HepG2 (cell line): ENCODE data around the gene CPNE1. TPM values are rescaled to one million over a fixed set of nuclear protein-coding genes. Genes with fewer than 3 reads are reported as not detected.
A peak's percentile ranks its signal among the peaks of the same experiment; 100 is the strongest.

ENCODE experiments used
- ETV5 ChIP-seq: IDR thresholded peaks from 2 replicates; pipeline ENCODE4 v1.6.1; 2018; ENCODE audit warnings: missing biosample characterization, missing genetic modification reagents, inconsistent platforms, borderline replicate concordance
- FOXM1 ChIP-seq: sonication (generic); formaldehyde crosslinking; IDR thresholded peaks from 2 replicates; pipeline ENCODE4 v1.5.0; 2020; ENCODE audit warnings: missing genetic modification reagents
- JUNB ChIP-seq: sonication (generic); formaldehyde crosslinking; IDR thresholded peaks from 2 replicates; pipeline ENCODE4 v1.8.0; 2022; ENCODE audit warnings: missing genetic modification reagents, mild to moderate bottlenecking, borderline replicate concordance
- MAFK ChIP-seq, 2 experiments: IDR thresholded peaks in 1 of 2; conservative IDR thresholded peaks in 1 of 2; 2 replicates each; pipeline ENCODE4 v1.6.1; 2011; ENCODE audit warnings: improper control_type of control experiment in 2 of 2, low read length in 2 of 2
- MIXL1 ChIP-seq: IDR thresholded peaks from 2 replicates; pipeline ENCODE4 v1.6.1; 2016
- MYNN ChIP-seq: sonication (generic); formaldehyde crosslinking; IDR thresholded peaks from 2 replicates; pipeline ENCODE4 v1.4.0; 2020; ENCODE audit warnings: mild to moderate bottlenecking, low read depth, missing genetic modification reagents
- NFKB2 ChIP-seq: sonication (generic); formaldehyde crosslinking; IDR thresholded peaks from 2 replicates; pipeline ENCODE4 v1.4.0; 2020; ENCODE audit warnings: missing genetic modification reagents, borderline replicate concordance
- PAWR ChIP-seq: sonication (generic); formaldehyde crosslinking; IDR thresholded peaks from 2 replicates; pipeline ENCODE4 v1.4.0; 2020; ENCODE audit warnings: missing genetic modification reagents, mild to moderate bottlenecking, borderline replicate concordance
- SNAPC2 ChIP-seq: sonication (generic); formaldehyde crosslinking; IDR thresholded peaks from 2 replicates; pipeline ENCODE4 v1.8.1; 2022; ENCODE audit warnings: mild to moderate bottlenecking, missing genetic modification reagents
- SOX5 ChIP-seq: IDR thresholded peaks from 2 replicates; pipeline ENCODE4 v1.6.1; 2016; ENCODE audit warnings: borderline replicate concordance
- SPEN ChIP-seq: sonication (generic); formaldehyde crosslinking; IDR thresholded peaks from 2 replicates; pipeline ENCODE4 v1.5.1; 2020; ENCODE audit warnings: low read depth, mild to moderate bottlenecking, missing genetic modification reagents
- ZFP41 ChIP-seq: sonication (generic); formaldehyde crosslinking; IDR thresholded peaks from 2 replicates; pipeline ENCODE4 v1.4.0; 2020; ENCODE audit warnings: mild to moderate bottlenecking, missing genetic modification reagents, borderline replicate concordance
- ZNF121 ChIP-seq: sonication (generic); formaldehyde crosslinking; IDR thresholded peaks from 2 replicates; pipeline ENCODE4 v1.5.0; 2020; ENCODE audit warnings: mild to moderate bottlenecking, missing genetic modification reagents
- ZNF543 ChIP-seq: sonication (generic); formaldehyde crosslinking; IDR thresholded peaks from 2 replicates; pipeline ENCODE4 v1.4.0; 2020; ENCODE audit warnings: mild to moderate bottlenecking, missing genetic modification reagents
- ZNF549 ChIP-seq: sonication (generic); formaldehyde crosslinking; IDR thresholded peaks from 2 replicates; pipeline ENCODE4 v1.5.0; 2020; ENCODE audit warnings: missing genetic modification reagents
- ZNF564 ChIP-seq: sonication (generic); formaldehyde crosslinking; IDR thresholded peaks from 2 replicates; pipeline ENCODE4 v1.8.1; 2023; ENCODE audit warnings: mild to moderate bottlenecking, missing genetic modification reagents
- ZNF678 ChIP-seq: sonication (generic); formaldehyde crosslinking; IDR thresholded peaks from 2 replicates; pipeline ENCODE4 v1.4.0; 2020; ENCODE audit warnings: mild to moderate bottlenecking, missing genetic modification reagents
- ZNF737 ChIP-seq: sonication (generic); formaldehyde crosslinking; IDR thresholded peaks from 2 replicates; pipeline ENCODE4 v1.5.0; 2020; ENCODE audit warnings: missing genetic modification reagents, mild to moderate bottlenecking, borderline replicate concordance
- ZNF781 ChIP-seq: sonication (generic); formaldehyde crosslinking; IDR thresholded peaks from 2 replicates; pipeline ENCODE4 v1.5.1; 2020; ENCODE audit warnings: borderline replicate concordance, mild to moderate bottlenecking, missing genetic modification reagents; ENCODE audit errors: not compliant biosample characterization
- ZSCAN9 ChIP-seq: IDR thresholded peaks from 2 replicates; pipeline ENCODE4 v1.6.1; 2016; ENCODE audit warnings: borderline replicate concordance
- polyA plus RNA-seq, 8 experiments: library from polyadenylated mRNA; depleted of rRNA in 3 of 8; stranded (reverse) in 7 of 8; unstranded in 1 of 8; fragments of >200 nt; fragmentation: Illumina TruSeq in 4 of 8; extraction: Trizol in 4 of 8; gene quantifications; 2 replicates each; pipeline versions ENCODE4 v1.2.1 to v1.2.3, GENCODE V29; 2011 to 2016; ENCODE audit warnings: low read depth in 4 of 8, missing spikeins in 1 of 8, mixed read lengths in 1 of 8; ENCODE audit not compliant: insufficient read depth in 1 of 8
- total RNA-seq, 5 experiments: library from RNA; depleted of rRNA; stranded (reverse); fragments of >200 nt; fragmentation: Illumina TruSeq; extraction: Trizol; gene quantifications; 2 replicates each; pipeline ENCODE4 v1.2.3, GENCODE V29; 2016; ENCODE audit warnings: low read depth in 1 of 5
- TF ChIP-seq, protein P1 (sequence below): sonication (generic); formaldehyde crosslinking; IDR thresholded peaks from 2 replicates; pipeline ENCODE4 v1.4.0; 2020; ENCODE audit warnings: missing genetic modification reagents
- TF ChIP-seq, protein P2 (sequence below): sonication (generic); formaldehyde crosslinking; IDR thresholded peaks from 2 replicates; pipeline ENCODE4 v1.8.0; 2022; ENCODE audit warnings: mild to moderate bottlenecking, missing genetic modification reagents
- TF ChIP-seq, protein P3 (sequence below): sonication (generic); formaldehyde crosslinking; IDR thresholded peaks from 2 replicates; pipeline ENCODE4 v1.4.0; 2020; ENCODE audit warnings: missing genetic modification reagents
- TF ChIP-seq, protein P4 (sequence below): sonication (generic); formaldehyde crosslinking; IDR thresholded peaks from 2 replicates; pipeline ENCODE4 v1.4.0; 2020; ENCODE audit warnings: missing genetic modification reagents, mild to moderate bottlenecking, borderline replicate concordance

The CPNE1 gene
- total and polyA plus RNA-seq, 2 of the 13 experiments (the other 11 are each of a cell fraction or from before 2014, with no cell fraction given): 408 to 431 TPM

DNA sequence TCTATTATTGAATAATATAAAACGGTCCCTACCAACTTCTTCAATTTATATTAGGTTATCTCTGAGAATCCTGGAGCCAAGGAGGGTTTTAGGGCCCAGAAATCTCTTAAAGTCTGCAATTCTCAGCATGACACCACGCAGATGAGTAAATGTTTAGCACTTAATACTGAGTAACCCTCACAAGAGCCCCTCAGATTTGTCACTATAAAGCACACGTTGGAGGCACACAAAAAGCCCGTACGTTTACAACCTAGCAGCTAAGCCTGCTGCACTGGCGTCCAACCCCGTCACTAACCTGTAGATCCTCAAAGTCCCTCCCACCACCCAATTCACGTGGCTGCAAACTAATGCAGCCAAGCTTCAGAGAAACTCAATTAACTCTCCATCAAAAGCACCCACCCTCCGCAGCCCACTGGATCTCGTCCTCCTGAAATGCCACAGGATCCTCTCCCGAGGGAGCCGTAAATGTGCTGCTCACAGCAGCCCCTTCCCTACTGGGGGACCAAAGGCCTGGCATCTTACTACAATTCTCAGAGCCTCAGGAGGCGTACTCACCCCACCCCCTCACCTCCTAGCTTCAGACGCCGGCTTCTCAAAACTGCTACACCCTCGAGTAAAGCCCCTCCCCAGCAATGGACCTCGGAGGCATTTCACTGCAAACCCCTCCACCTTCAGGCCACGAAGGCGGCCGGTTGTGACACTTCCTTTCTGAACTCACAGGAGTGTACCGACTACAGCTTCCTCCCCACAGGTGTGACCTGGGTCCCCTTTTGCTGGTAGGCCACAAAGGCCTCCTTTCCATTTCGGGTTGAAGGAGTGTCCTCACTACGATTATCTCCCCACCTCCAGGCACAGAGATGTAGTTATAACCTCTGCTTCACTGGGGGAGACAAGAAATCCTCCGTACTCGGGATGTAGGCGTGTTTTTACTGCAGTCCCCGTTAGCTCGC is 909 bp downstream of the CPNE1 start (continued):
- TF ChIP-seq MAFK (conservative IDR thresholded peaks at IDR 0.05 in 1 of 2, IDR thresholded peaks at IDR 0.05 in 1 of 2; ENCODE audit: low read length in 2 of 2) (no peak), FOXM1 (CRISPR knock-in tag) (no peak), SOX5 (CRISPR knock-in tag) (no peak), ZNF678 (CRISPR knock-in tag) (no peak), ZNF564 (CRISPR knock-in tag) (no peak), ETV5 (CRISPR knock-in tag) (peak; percentile 19; the same call in 1 of the 2 replicates), MIXL1 (CRISPR knock-in tag) (peak; percentile 60; the same call in 1 of the 2 replicates), ZNF781 (CRISPR knock-in tag) (no peak), ZFP41 (CRISPR knock-in tag) (no peak), MYNN (CRISPR knock-in tag) (no peak), NFKB2 (no peak; the same call in 1 of the 2 replicates), ZNF121 (CRISPR knock-in tag) (no peak), ZNF549 (CRISPR knock-in tag) (no peak), ZSCAN9 (CRISPR knock-in tag) (no peak), JUNB (CRISPR knock-in tag) (no peak), ZNF543 (CRISPR knock-in tag) (no peak), PAWR (CRISPR knock-in tag) (no peak), ZNF737 (CRISPR knock-in tag) (no peak), SPEN (CRISPR knock-in tag) (no peak), SNAPC2 (CRISPR knock-in tag) (0 out of 2 replicates have a peak, but pooled peaks have one; percentile 12)
- TF ChIP-seq, protein P1, sequence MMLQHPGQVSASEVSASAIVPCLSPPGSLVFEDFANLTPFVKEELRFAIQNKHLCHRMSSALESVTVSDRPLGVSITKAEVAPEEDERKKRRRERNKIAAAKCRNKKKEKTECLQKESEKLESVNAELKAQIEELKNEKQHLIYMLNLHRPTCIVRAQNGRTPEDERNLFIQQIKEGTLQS (CRISPR knock-in tag): no peak
- TF ChIP-seq, protein P2, sequence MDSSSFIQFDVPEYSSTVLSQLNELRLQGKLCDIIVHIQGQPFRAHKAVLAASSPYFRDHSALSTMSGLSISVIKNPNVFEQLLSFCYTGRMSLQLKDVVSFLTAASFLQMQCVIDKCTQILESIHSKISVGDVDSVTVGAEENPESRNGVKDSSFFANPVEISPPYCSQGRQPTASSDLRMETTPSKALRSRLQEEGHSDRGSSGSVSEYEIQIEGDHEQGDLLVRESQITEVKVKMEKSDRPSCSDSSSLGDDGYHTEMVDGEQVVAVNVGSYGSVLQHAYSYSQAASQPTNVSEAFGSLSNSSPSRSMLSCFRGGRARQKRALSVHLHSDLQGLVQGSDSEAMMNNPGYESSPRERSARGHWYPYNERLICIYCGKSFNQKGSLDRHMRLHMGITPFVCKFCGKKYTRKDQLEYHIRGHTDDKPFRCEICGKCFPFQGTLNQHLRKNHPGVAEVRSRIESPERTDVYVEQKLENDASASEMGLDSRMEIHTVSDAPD (CRISPR knock-in tag): no peak; the same call in 1 of the 2 replicates
- TF ChIP-seq, protein P3, sequence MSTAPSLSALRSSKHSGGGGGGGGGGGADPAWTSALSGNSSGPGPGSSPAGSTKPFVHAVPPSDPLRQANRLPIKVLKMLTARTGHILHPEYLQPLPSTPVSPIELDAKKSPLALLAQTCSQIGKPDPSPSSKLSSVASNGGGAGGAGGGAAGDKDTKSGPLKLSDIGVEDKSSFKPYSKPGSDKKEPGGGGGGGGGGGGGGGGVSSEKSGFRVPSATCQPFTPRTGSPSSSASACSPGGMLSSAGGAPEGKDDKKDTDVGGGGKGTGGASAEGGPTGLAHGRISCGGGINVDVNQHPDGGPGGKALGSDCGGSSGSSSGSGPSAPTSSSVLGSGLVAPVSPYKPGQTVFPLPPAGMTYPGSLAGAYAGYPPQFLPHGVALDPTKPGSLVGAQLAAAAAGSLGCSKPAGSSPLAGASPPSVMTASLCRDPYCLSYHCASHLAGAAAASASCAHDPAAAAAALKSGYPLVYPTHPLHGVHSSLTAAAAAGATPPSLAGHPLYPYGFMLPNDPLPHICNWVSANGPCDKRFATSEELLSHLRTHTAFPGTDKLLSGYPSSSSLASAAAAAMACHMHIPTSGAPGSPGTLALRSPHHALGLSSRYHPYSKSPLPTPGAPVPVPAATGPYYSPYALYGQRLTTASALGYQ (CRISPR knock-in tag): no peak
- TF ChIP-seq, protein P4, sequence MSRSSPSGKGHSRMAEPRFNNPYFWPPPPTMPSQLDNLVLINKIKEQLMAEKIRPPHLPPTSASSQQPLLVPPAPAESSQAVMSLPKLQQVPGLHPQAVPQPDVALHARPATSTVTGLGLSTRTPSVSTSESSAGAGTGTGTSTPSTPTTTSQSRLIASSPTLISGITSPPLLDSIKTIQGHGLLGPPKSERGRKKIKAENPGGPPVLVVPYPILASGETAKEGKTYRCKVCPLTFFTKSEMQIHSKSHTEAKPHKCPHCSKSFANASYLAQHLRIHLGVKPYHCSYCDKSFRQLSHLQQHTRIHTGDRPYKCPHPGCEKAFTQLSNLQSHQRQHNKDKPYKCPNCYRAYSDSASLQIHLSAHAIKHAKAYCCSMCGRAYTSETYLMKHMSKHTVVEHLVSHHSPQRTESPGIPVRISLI (CRISPR knock-in tag): no peak
